K562 (cell line): ENCODE data around the gene TMEM178A. TPM values are rescaled to one million over a fixed set of nuclear protein-coding genes. Genes with fewer than 3 reads are reported as not detected.

ENCODE experiments used
- ATAC-seq: fragments of 200-7000 bp; cut with Tn5 transposase; 3 replicates; pipeline ENCODE4 v1.9.1; 2020; ENCODE audit warnings: moderate library complexity
- BruUV-seq: library from RNA; stranded (reverse); fragments of 400-500 nt; replicated peaks from 2 replicates; lab custom pipeline; 2021; lab: Mats Ljungman, UMichigan
- CTCF ChIA-PET: fragments of 300-600 bp; formaldehyde crosslinking; extraction: SDS; loops from one replicate; lab custom pipeline; 2021; ENCODE audit warnings: low intra/inter-chr PET ratio; lab: Yijun Ruan, JAX
- POLR2A ChIA-PET: fragments of 300-600, 350-650 bp; sonication (Branson Sonifier 250); formaldehyde crosslinking; extraction: SDS; loops from one replicate; lab custom pipeline; 2021; ENCODE audit warnings: antibody characterized with exemption, inconsistent platforms; lab: Yijun Ruan, JAX
- DNase-seq, 4 experiments: peaks; one replicate each; pipeline versions ENCODE4 v3.0.0 to v3.0.0-alpha.2; 2011 to 2018; ENCODE audit warnings: low spot score in 3 of 4, mixed read lengths in 3 of 4; ENCODE audit errors: extremely low read depth in 1 of 4
- FAIRE-seq: peaks from 2 replicates; lab custom pipeline; 2011; peaks lifted over from hg19 to GRCh38; lab: Jason Lieb, UNC
- H2AFZ ChIP-seq: 2 replicates; pipeline ENCODE4 v1.6.0; 2011; ENCODE audit warnings: low read depth, low read length, control low read depth, inconsistent platforms
- H3K27ac ChIP-seq: fragments of 200-600 bp; 3 replicates; pipeline ENCODE4 v1.8.0; 2011; ENCODE audit warnings: low read depth, mild to moderate bottlenecking, control low read depth, inconsistent platforms, low read length, moderate library complexity, mixed read lengths; ENCODE audit errors: extremely low read depth
- H3K27me3 ChIP-seq, 2 experiments: fragments of 300-600 bp in 1 of 2; 2 replicates in 1 of 2; 3 replicates in 1 of 2; pipeline versions ENCODE4 v1.6.0 to v1.8.0; 2011; ENCODE audit warnings: inconsistent platforms in 2 of 2, low read length in 2 of 2, mild to moderate bottlenecking in 1 of 2, mixed read lengths in 1 of 2, moderate library complexity in 1 of 2; ENCODE audit not compliant: control insufficient read depth in 2 of 2, insufficient read depth in 2 of 2
- H3K36me3 ChIP-seq: fragments of 300-600 bp; 3 replicates; pipeline ENCODE4 v1.8.0; 2011; ENCODE audit warnings: mild to moderate bottlenecking, low read length, inconsistent platforms; ENCODE audit not compliant: control insufficient read depth, insufficient read depth
- H3K4me1 ChIP-seq, 2 experiments: fragments of 200-600 bp in 1 of 2; replicated peaks in 1 of 2; 2 replicates in 1 of 2; 3 replicates in 1 of 2; pipeline versions ENCODE4 v1.5.1 to v1.8.0; 2011; ENCODE audit warnings: inconsistent platforms in 2 of 2, low read length in 2 of 2, mild to moderate bottlenecking in 1 of 2, mixed read lengths in 1 of 2, moderate library complexity in 1 of 2; ENCODE audit not compliant: control insufficient read depth in 2 of 2, insufficient read depth in 2 of 2
- H3K4me2 ChIP-seq: 2 replicates; pipeline ENCODE4 v1.6.1; 2011; ENCODE audit warnings: low read length, control low read depth, inconsistent platforms, mixed read lengths; ENCODE audit not compliant: insufficient read depth
- H3K4me3 ChIP-seq: fragments of 200-600 bp; sonication (generic), shearing (Covaris generic); 2 replicates; pipeline ENCODE4 v1.5.1; 2016; ENCODE audit warnings: control low read depth, inconsistent platforms
- H3K79me2 ChIP-seq: fragments of 200-600 bp; 3 replicates; pipeline ENCODE4 v1.8.0; 2011; ENCODE audit warnings: low read length, inconsistent platforms; ENCODE audit not compliant: control insufficient read depth, insufficient read depth
- H3K9ac ChIP-seq, 2 experiments: 2 replicates each; pipeline versions ENCODE4 v1.6.0 to v1.6.1; 2011; ENCODE audit warnings: low read depth in 2 of 2, low read length in 2 of 2, control low read depth in 1 of 2, inconsistent platforms in 1 of 2, mild to moderate bottlenecking in 1 of 2, mixed read lengths in 1 of 2; ENCODE audit not compliant: insufficient read depth in 1 of 2
- H3K9me1 ChIP-seq: one replicate; pipeline ENCODE4 v1.6.0; 2011; ENCODE audit warnings: inconsistent platforms, mild to moderate bottlenecking, low read length, moderate library complexity; ENCODE audit not compliant: control insufficient read depth, insufficient read depth
- H3K9me3 ChIP-seq: replicated peaks from 2 replicates; pipeline ENCODE4 v1.5.1; 2011; ENCODE audit warnings: low read depth, low read length, inconsistent platforms; ENCODE audit not compliant: control insufficient read depth, insufficient read depth
- H4K20me1 ChIP-seq: replicated peaks from 2 replicates; pipeline ENCODE4 v1.6.1; 2011; ENCODE audit warnings: low read length, inconsistent platforms, mixed read lengths; ENCODE audit not compliant: control insufficient read depth, insufficient read depth
- ESRRA ChIP-seq: fragments of 450-650 bp; IDR thresholded peaks from 2 replicates; pipeline ENCODE4 v1.6.1; 2014; ENCODE audit warnings: low read depth, mild to moderate bottlenecking, moderate library complexity, borderline replicate concordance
- LEF1 ChIP-seq: fragments of 450-650 bp; IDR thresholded peaks from 2 replicates; pipeline ENCODE4 v1.6.1; 2016; ENCODE audit warnings: mild to moderate bottlenecking
- NFIC ChIP-seq: fragments of 450-650 bp; IDR thresholded peaks from 2 replicates; pipeline ENCODE4 v1.6.1; 2017; ENCODE audit warnings: mild to moderate bottlenecking, inconsistent platforms
- POLR2AphosphoS2 ChIP-seq: IDR thresholded peaks from 2 replicates; pipeline ENCODE4 v1.6.1; 2012; ENCODE audit warnings: low read length, improper control_type of control experiment
- ZNF224 ChIP-seq: sonication (generic); formaldehyde crosslinking; IDR thresholded peaks from 2 replicates; pipeline ENCODE4 v1.8.0; 2022; ENCODE audit warnings: mild to moderate bottlenecking, missing genetic modification reagents
- WGBS: fragments of 100-300 bp; shearing (Covaris generic); methylation state at CpG from one replicate; pipeline ENCODE4 v1.1.6; 2016; ENCODE audit warnings: low coverage, mixed read lengths; ENCODE audit not compliant: insufficient coverage; ENCODE audit errors: missing lambda C conversion rate; 5-methylcytosine and 5-hydroxymethylcytosine counted together
- in situ Hi-C: fragments of 300-500 bp; cut with MboI; formaldehyde crosslinking; loops from 4 replicates; pipeline ENCODE4 v1.15.0; 2018; ENCODE audit warnings: inconsistent platforms, mixed read lengths
- intact Hi-C: fragments of 100-400 bp; cut with micrococcal nuclease; formaldehyde crosslinking; loops from 2 replicates; pipeline ENCODE4 v1.14.2; 2022
- polyA plus RNA-seq, 8 experiments: library from polyadenylated mRNA; depleted of rRNA in 4 of 8; stranded (reverse) in 5 of 8; unstranded in 3 of 8; fragments of >200 nt; fragmentation: Nextera tagmentation in 2 of 8; fragmentation: Illumina TruSeq in 1 of 8; extraction: Ambion mirVana in 2 of 8; extraction: Trizol in 1 of 8; gene quantifications; 2 replicates each; pipeline versions ENCODE4 v1.2.1 to v1.2.3, GENCODE V29; 2011 to 2014; ENCODE audit warnings: inconsistent platforms in 1 of 8, missing spikeins in 1 of 8
- total RNA-seq, 7 experiments: library from RNA; depleted of rRNA in 6 of 7; stranded (reverse); fragments of >200 nt in 6 of 7; fragmentation: Illumina TruSeq in 2 of 7; extraction: Trizol in 2 of 7; gene quantifications; 2 replicates each; pipeline versions ENCODE4 v1.2.1 to v1.2.3, GENCODE V29; 2011 to 2021; ENCODE audit warnings: low replicate concordance in 1 of 7
- TF ChIP-seq, protein P1 (sequence below): IDR thresholded peaks from 2 replicates; pipeline ENCODE4 v1.6.1; 2016; ENCODE audit warnings: missing genetic modification characterization, missing compliant biosample characterization

The TMEM178A gene
- total and polyA plus RNA-seq, 9 of the 15 experiments (the other 6 are each of a cell fraction or from before 2014, with no cell fraction given), result 0.04 to 0.17 TPM; not detected in 7

DNA sequence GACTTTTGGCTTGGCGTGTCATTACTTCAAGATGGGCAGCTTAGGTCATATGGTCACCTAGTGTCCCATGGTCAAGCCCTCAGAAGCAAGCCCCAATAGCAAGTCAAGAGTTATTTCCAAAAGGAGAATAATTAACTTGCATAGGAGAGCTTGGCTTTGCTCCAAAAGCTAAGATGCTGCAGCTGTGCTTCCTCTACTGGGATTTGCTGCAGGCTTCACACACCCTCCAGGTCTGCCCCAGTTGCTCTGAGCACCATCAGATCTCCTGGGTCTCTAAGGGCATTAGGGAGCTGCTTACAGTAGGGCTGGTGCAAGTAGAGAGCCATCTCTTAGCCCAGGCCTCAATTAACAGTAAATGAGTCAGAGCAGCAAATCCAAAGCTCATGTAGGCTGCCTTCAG is 66.8 kb downstream of the TMEM178A start:
- no peak overlapping the region for H3K9ac ChIP-seq
- no peaks in the 10 kb centered on the region for H3K27me3 ChIP-seq
- 90% methylated on average over 1 of the region's 1 CpG for WGBS
- no peaks in the 10 kb centered on the region for H3K4me1 ChIP-seq
- in situ Hi-C loops, result no loop called here
- POLR2A ChIA-PET, result interaction anchor here (0.6 kb wide), 1 partner anchor 122 kb away, joined by 3 read pairs; no protein-coding TSS in a partner anchor
- no peak for TF ChIP-seq ESRRA
- TF ChIP-seq, protein P1, sequence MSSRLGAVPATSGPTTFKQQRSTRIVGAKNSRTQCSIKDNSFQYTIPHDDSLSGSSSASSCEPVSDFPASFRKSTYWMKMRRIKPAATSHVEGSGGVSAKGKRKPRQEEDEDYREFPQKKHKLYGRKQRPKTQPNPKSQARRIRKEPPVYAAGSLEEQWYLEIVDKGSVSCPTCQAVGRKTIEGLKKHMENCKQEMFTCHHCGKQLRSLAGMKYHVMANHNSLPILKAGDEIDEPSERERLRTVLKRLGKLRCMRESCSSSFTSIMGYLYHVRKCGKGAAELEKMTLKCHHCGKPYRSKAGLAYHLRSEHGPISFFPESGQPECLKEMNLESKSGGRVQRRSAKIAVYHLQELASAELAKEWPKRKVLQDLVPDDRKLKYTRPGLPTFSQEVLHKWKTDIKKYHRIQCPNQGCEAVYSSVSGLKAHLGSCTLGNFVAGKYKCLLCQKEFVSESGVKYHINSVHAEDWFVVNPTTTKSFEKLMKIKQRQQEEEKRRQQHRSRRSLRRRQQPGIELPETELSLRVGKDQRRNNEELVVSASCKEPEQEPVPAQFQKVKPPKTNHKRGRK, result no peak
- no peak for TF ChIP-seq ZNF224
- peak; percentile 32 for TF ChIP-seq NFIC
- peak; percentile 68; the same call in 1 of the 2 replicates for TF ChIP-seq POLR2AphosphoS2
- no peak for TF ChIP-seq LEF1
- DNase-seq (no peak), FAIRE-seq (no peak), ATAC-seq (peak; percentile 19; the same call in 2 of the 3 replicates)
- H3K79me2 ChIP-seq, result peaks cover 8% of the 10 kb centered on the region; the same call in 2 of the 3 replicates
- H3K4me3 ChIP-seq, result no peak overlapping the region
- H3K36me3 ChIP-seq, result peaks cover 44% of the 10 kb centered on the region
- CTCF ChIA-PET, result no interaction called here
- no peak overlapping the region for H2AFZ ChIP-seq
- H3K9me1 ChIP-seq, result no peaks in the 10 kb centered on the region
- H3K27ac ChIP-seq, result no peak overlapping the region
- peaks cover 2% of the 10 kb centered on the region; the same call in 1 of the 2 replicates for H4K20me1 ChIP-seq
- no TSS peak for BruUV-seq
- no peak overlapping the region for H3K4me2 ChIP-seq
- intact Hi-C loops, result loop anchor here (5.0 kb wide), 1 partner anchor 295 kb away; the partner anchor contains the start of gene MAP4K3
- no peaks in the 10 kb centered on the region for H3K9me3 ChIP-seq
